GM12865 (cell line): Measurements from ENCODE around the gene MYORG.

Source experiments
- DNase-seq: peaks from one replicate; pipeline ENCODE4 v3.0.0; 2010; ENCODE audit warnings: low read depth
- H3K4me3 ChIP-seq: 2 replicates; pipeline ENCODE4 v1.5.1; 2011; ENCODE audit warnings: mild to moderate bottlenecking, low read depth, low read length, control low read depth
- CTCF ChIP-seq: IDR thresholded peaks from 2 replicates; pipeline ENCODE4 v1.5.1; 2011; ENCODE audit warnings: low read length, control low read depth, low read depth, inconsistent platforms; ENCODE audit not compliant: insufficient read depth; ENCODE audit errors: missing control alignments

The MYORG gene

GRCh38 chr9:34374905-34375552 lies 1.7 kb downstream of the MYORG start:
- TF ChIP-seq CTCF, result no peak
- H3K4me3 ChIP-seq, result no peak overlapping the region
- no peak for DNase-seq

- no peak for DNase-seq
- H3K4me3 ChIP-seq, result no peak overlapping the region
- no peak for TF ChIP-seq CTCF
Observed at GRCh38 chr9:34374339-34374738, 2.4 kb downstream of the MYORG start.

GRCh38 chr9:34373749-34374148 lies 2.9 kb downstream of the MYORG start:
- DNase-seq, result no peak
- H3K4me3 ChIP-seq, result no peak overlapping the region
- no peak for TF ChIP-seq CTCF

GRCh38 chr9:34372467-34373011 lies 4.2 kb downstream of the MYORG start:
- DNase-seq, result no peak
- no peak for TF ChIP-seq CTCF
- no peak overlapping the region for H3K4me3 ChIP-seq

GRCh38 chr9:34371886-34372466 lies 4.7 kb downstream of the MYORG start:
- no peak for TF ChIP-seq CTCF
- H3K4me3 ChIP-seq, result no peak overlapping the region
- DNase-seq, result no peak

GRCh38 chr9:34370970-34371880 lies 5.5 kb downstream of the MYORG start:
- TF ChIP-seq CTCF, result no peak
- no peak overlapping the region for H3K4me3 ChIP-seq
- DNase-seq, result no peak
